HG03095 (cell line): Measurements from ENCODE around the gene SALL2.
"Not testable (repeated sequence)": the region's sequence is repeated elsewhere in the genome, so short reads cannot be mapped to it uniquely, and the experiment has no call there.

ENCODE experiments used
- ATAC-seq: cut with Tn5 transposase; IDR thresholded peaks from one replicate; pipeline ENCODE4 v1.9.1; 2021; ENCODE audit warnings: moderate library complexity; ENCODE audit not compliant: unreplicated experiment

The SALL2 gene

GRCh38 chr14:21525962-21526671 lies at the start of gene SALL2:
Gene SALL2 (minus strand): TSS chr14:21526346. CDS start chr14:21526127, 219 bp downstream.
- peak; percentile 60 for ATAC-seq

GRCh38 chr14:21575661-21576060 lies 49.5 kb upstream of the SALL2 start:
- no peak for ATAC-seq

- ATAC-seq: no peak
Observed at GRCh38 chr14:21572604-21573003, 46.5 kb upstream of the SALL2 start.

GRCh38 chr14:21558703-21559170 lies 32.6 kb upstream of the SALL2 start:
- no peak for ATAC-seq

- ATAC-seq: peak; percentile 57
Observed at GRCh38 chr14:21557084-21557901, 31.1 kb upstream of the SALL2 start.

GRCh38 chr14:21556378-21557083 lies 30.4 kb upstream of the SALL2 start:
- ATAC-seq: no peak

- no peak for ATAC-seq
Observed at GRCh38 chr14:21553266-21553665, 27.1 kb upstream of the SALL2 start.

- not testable (repeated sequence) for ATAC-seq
Observed at GRCh38 chr14:21544588-21544987, 18.4 kb upstream of the SALL2 start.

- ATAC-seq: no peak
Observed at GRCh38 chr14:21543963-21544362, 17.8 kb upstream of the SALL2 start.

GRCh38 chr14:21543521-21543960 lies 17.4 kb upstream of the SALL2 start:
- ATAC-seq: no peak

GRCh38 chr14:21541413-21542074 lies 15.4 kb upstream of the SALL2 start:
- ATAC-seq: no peak

GRCh38 chr14:21539189-21539940 lies 13.2 kb upstream of the SALL2 start:
- ATAC-seq: no peak

- ATAC-seq: no peak
Observed at GRCh38 chr14:21537090-21537424, 10.9 kb upstream of the SALL2 start.

- no peak for ATAC-seq
Observed at GRCh38 chr14:21536418-21537089, 10.4 kb upstream of the SALL2 start.

- ATAC-seq: no peak
Observed at GRCh38 chr14:21535545-21536417, 9.6 kb upstream of the SALL2 start.

- no peak for ATAC-seq
Observed at GRCh38 chr14:21534576-21534975, 8.4 kb upstream of the SALL2 start.

- no peak for ATAC-seq
Observed at GRCh38 chr14:21533294-21533693, 7.1 kb upstream of the SALL2 start.

- no peak for ATAC-seq
Observed at GRCh38 chr14:21529515-21529914, 3.4 kb upstream of the SALL2 start.
